ENCODE data around the gene RAD18. TPM values are rescaled to one million over a fixed set of nuclear protein-coding genes. Genes with fewer than 3 reads are reported as not detected.

RAD18 gene
- total RNA-seq, 1 experiment from 2014 or later, result 13.8 TPM

GRCh38 chr3:8853081-8853480, 110.2 kb downstream of the RAD18 start:
- no peak for DNase-seq (ENCODE audit: low read depth, low spot score)
- no TSS peak for BruUV-seq (replicated peaks)
- Histone ChIP-seq H3K27ac (ENCODE audit: low read length) (no peak overlapping the region), H3K27me3 (ENCODE audit: control insufficient read depth, insufficient read depth, low read length) (no peaks in the 10 kb centered on the region), H3K4me3 (ENCODE audit: low read depth in 2 of 2, low read length in 2 of 2) (no peak overlapping the region), H3K36me3 (ENCODE audit: control insufficient read depth, insufficient read depth, low read length) (no peaks in the 10 kb centered on the region), H3K4me1 (ENCODE audit: control insufficient read depth, insufficient read depth, low read length) (no peaks in the 10 kb centered on the region), H3K9me3 (ENCODE audit: control insufficient read depth, insufficient read depth, low read depth, low read length) (no peaks in the 10 kb centered on the region)
- intact Hi-C loops (cut with micrococcal nuclease; ENCODE audit: unreplicated experiment) (no loop called here), in situ Hi-C loops (cut with HindIII; ENCODE audit: low pct_unique_long_range_greater_than_20kb, low sequenced_read_pairs) (no loop called here)
- no peak for TF ChIP-seq CTCF (IDR thresholded peaks at IDR 0.05)
- TF ChIP-seq TCF7L2 (IDR thresholded peaks at IDR 0.05; ENCODE audit: low read depth, low read length), result no peak
- no peak for TF ChIP-seq REST (IDR thresholded peaks at IDR 0.05; ENCODE audit: insufficient read depth in 1 of 2, low read depth in 2 of 2, low read length in 1 of 2)
- TF ChIP-seq POLR2AphosphoS5 (IDR thresholded peaks at IDR 0.05; ENCODE audit: low read depth, low read length), result no peak
- TF ChIP-seq SIN3A (IDR thresholded peaks at IDR 0.05; ENCODE audit: borderline replicate concordance, insufficient read depth, low read depth, low read length), result no peak
- ChIA-PET CTCF (no interaction called here), POLR2A (no interaction called here)
- no peak for ATAC-seq

- ATAC-seq (no peak), DNase-seq (ENCODE audit: low read depth, low spot score) (no peak)
- Histone ChIP-seq H3K27me3 (ENCODE audit: control insufficient read depth, insufficient read depth, low read length) (no peaks in the 10 kb centered on the region), H3K27ac (ENCODE audit: low read length) (no peak overlapping the region), H3K4me1 (ENCODE audit: control insufficient read depth, insufficient read depth, low read length) (no peaks in the 10 kb centered on the region), H3K36me3 (ENCODE audit: control insufficient read depth, insufficient read depth, low read length) (no peaks in the 10 kb centered on the region), H3K9me3 (ENCODE audit: control insufficient read depth, insufficient read depth, low read depth, low read length) (no peaks in the 10 kb centered on the region), H3K4me3 (ENCODE audit: low read depth in 2 of 2, low read length in 2 of 2) (no peak overlapping the region)
- intact Hi-C loops (cut with micrococcal nuclease; ENCODE audit: unreplicated experiment) (no loop called here), in situ Hi-C loops (cut with HindIII; ENCODE audit: low pct_unique_long_range_greater_than_20kb, low sequenced_read_pairs) (no loop called here)
- POLR2A ChIA-PET, result no interaction called here
- TF ChIP-seq POLR2AphosphoS5 (IDR thresholded peaks at IDR 0.05; ENCODE audit: low read depth, low read length) (no peak), SIN3A (IDR thresholded peaks at IDR 0.05; ENCODE audit: borderline replicate concordance, insufficient read depth, low read depth, low read length) (no peak), REST (IDR thresholded peaks at IDR 0.05; ENCODE audit: insufficient read depth in 1 of 2, low read depth in 2 of 2, low read length in 1 of 2) (no peak), TCF7L2 (IDR thresholded peaks at IDR 0.05; ENCODE audit: low read depth, low read length) (no peak), CTCF (IDR thresholded peaks at IDR 0.05) (no peak)
- no TSS peak for BruUV-seq (replicated peaks)
- CTCF ChIA-PET, result no interaction called here
Measured at GRCh38 chr3:8852511-8852910, 110.8 kb downstream of the RAD18 start.

Data from Panc1 (cell line).